GM21360 (cell line): ENCODE measurements around the gene SLC2A8.

ENCODE experiments used
- ATAC-seq: cut with Tn5 transposase; IDR thresholded peaks from one replicate; pipeline ENCODE4 v1.9.1; 2021; ENCODE audit warnings: mild to moderate bottlenecking, moderate library complexity; ENCODE audit not compliant: unreplicated experiment

SLC2A8 gene

GRCh38 chr9:127423934-127424675 is 27.1 kb downstream of the SLC2A8 start, which contains the start of gene ZNF79:
TSS of gene ZNF79 (plus strand) at chr9:127424382. CDS start at chr9:127424788, 406 bp downstream.
- peak; percentile 80 for ATAC-seq

- no peak for ATAC-seq
These were observed 27.7 kb downstream of the SLC2A8 start for GRCh38 chr9:127424676-127424999.

- no peak for ATAC-seq
These were observed 29.8 kb downstream of the SLC2A8 start for GRCh38 chr9:127426756-127427155.

- ATAC-seq = no peak
These were observed 31.4 kb downstream of the SLC2A8 start for GRCh38 chr9:127428348-127428747.

GRCh38 chr9:127430415-127430814 is 33.4 kb downstream of the SLC2A8 start:
- ATAC-seq = no peak

GRCh38 chr9:127437497-127438264 is 40.7 kb downstream of the SLC2A8 start:
- no peak for ATAC-seq

GRCh38 chr9:127438394-127438793 is 41.4 kb downstream of the SLC2A8 start:
- ATAC-seq = no peak

- no peak for ATAC-seq
These were observed 47.4 kb downstream of the SLC2A8 start for GRCh38 chr9:127444283-127444920.

GRCh38 chr9:127444921-127445850 is 48.2 kb downstream of the SLC2A8 start:
- ATAC-seq = no peak

GRCh38 chr9:127445851-127446712 is 49.1 kb downstream of the SLC2A8 start:
- ATAC-seq = no peak

- no peak for ATAC-seq
These were observed 49.9 kb downstream of the SLC2A8 start for GRCh38 chr9:127446713-127447415.

- no peak for ATAC-seq
These were observed 50.6 kb downstream of the SLC2A8 start for GRCh38 chr9:127447416-127448111.

- no peak for ATAC-seq
These were observed 51.3 kb downstream of the SLC2A8 start for GRCh38 chr9:127448112-127448805.

- no peak for ATAC-seq
These were observed 52.5 kb downstream of the SLC2A8 start for GRCh38 chr9:127449332-127449966.

- no peak for ATAC-seq
These were observed 53.3 kb downstream of the SLC2A8 start for GRCh38 chr9:127450243-127450760.

- ATAC-seq = peak; percentile 64
These were observed 54.0 kb downstream of the SLC2A8 start, which contains the start of the genes LRSAM1 and RPL12 for GRCh38 chr9:127450830-127451607. TSS of gene LRSAM1 (plus strand) at chr9:127451510. CDS start at chr9:127454528, 3,018 bp downstream. TSS of gene RPL12 (minus strand) at chr9:127451406. CDS start at chr9:127451317, 89 bp downstream.

- no peak for ATAC-seq
These were observed 54.6 kb downstream of the SLC2A8 start for GRCh38 chr9:127451608-127451857.
